HS-27A (cell line): ENCODE data around the gene MRPS23.
A peak's percentile ranks its signal among the peaks of the same experiment; 100 is the strongest.

Source experiments
- DNase-seq: peaks from one replicate; pipeline ENCODE4 v3.0.0-alpha.2; 2012; ENCODE audit warnings: low read depth, missing footprints

Gene MRPS23

DNA sequence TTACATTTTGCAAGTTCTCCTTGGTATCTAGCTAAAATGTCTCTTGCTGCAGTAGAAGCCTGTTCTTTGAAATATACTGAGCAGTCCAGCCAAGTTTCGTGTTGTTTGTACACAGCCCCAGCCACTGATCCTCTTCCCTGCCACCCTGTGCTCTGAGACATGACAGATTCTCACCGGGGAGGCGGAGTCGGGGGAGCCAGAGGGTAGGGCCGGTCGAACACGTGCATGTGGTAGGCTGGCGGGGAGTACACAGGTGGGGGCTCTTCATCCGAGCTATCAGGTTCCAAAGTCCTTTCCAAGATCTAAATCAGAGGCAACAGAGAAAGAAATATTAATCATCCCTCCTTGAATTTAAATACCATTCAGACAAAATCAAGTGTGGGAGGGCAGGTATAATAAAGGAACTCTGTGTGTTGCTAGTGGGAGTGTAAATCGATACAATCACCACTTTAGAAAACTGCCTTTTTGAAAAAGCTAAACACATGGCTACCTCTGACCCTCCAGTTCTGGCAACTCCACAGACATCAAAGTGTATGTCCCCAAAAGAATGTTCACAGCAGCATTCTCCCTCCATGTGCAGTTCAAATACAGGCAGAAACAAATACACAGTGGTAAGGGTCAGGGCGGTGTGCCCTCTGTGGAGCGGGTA, 29.7 kb upstream of the MRPS23 start:
- DNase-seq = no peak

DNA sequence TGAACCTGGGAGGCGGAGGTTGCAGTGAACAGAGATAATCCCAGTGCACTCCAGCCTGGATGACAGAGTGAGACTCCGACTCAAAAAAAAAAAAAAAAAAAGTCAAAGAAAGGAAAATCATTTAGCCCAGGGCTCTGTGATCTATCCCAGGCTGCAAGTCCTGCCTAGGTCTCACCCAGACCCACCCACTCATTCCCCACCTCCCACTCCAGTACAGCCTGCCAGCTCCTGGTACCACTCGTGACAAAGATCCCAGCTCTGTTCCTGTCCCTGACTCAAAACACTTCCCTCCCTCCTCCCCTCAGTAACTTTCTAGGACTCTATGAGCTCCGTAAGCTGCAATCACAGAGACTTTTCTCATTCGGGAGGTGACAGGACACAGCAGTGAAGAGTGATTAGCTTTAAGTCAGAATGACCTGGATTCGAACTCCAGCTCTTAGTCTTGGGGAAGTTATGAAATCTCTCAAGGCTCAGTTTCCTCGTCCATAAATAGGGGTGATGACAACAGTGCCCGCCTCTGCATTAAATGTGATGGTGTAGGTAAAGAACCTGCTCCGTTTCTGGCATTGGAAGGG, 28.0 kb upstream of the MRPS23 start:
- no peak for DNase-seq

GRCh38 chr17:57876866-57877237, 27.0 kb upstream of the MRPS23 start:
- DNase-seq = no peak

DNA sequence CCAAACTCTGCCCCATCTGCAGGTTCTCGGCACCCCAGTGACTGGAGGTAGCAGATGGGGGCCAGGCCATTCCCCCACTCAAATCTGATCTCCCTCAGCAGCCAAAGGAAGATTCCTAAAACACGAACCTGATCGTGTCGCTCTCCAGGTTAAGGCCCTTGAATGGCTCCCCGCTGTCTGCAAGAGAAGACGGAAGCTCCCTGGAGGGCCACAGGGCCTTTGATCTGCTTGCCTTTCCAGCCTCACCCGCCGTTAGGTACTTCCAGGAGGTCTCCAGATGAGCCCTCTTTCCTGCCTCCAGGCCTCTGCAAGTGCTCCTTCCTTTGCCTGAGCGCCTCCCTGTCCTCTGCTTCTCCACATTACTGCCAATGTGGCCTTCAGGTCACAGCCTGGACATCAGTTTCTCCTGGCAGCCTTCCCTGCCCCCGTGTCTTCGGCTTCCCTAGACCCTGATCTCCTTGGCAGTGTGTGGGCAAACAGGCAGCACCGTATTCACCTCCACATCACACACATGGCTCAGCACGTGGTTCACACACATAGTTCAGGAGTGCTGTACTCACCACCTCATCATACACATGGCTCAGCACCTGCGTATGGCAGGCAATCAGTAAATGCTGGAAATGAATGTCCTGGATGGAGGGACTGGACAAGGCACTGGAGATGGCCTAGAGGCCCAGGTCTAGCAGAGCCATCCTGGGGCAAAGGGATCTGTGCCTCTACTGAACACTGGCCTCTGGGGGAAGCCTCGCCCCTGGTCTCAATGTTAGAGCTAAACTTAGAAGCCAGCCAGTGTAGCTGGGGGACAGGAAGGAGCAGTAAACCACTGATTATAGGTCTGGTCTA, 26.4 kb upstream of the MRPS23 start:
- no peak for DNase-seq

DNA sequence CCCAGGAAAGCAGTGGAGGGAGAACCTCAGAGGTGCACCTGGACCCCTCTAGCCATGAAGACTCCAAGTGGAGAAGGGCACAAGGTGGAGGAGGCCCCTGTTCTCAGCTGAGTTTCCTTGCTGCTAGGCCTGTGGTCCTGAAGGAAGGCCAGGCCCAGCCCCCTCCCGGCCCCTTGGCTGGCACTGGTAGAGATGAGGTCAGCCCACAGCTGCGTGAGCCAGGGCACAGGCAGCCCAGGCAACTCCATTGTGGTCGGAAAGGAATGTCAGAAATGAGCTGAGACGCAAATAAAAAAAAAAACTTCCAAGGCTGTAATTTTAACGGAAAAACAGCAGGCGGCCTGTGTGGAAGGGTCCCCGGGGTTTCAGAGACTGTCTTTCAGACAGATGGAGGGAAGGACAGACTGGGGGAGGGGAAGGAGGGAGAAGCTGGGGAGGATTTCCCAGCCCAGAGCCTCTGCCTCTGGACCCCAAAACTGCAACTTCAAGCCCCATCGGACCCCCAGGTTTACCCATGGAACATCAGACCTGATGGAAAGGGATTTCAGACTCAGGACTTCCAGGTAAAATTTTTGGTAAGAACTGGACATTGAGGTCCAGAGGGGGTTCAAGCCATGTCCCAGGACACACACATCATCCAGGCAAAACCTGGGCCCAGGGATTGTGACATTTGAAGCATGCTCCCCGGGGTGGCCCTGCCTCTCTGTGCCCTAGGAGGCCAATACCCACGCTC, 25.6 kb upstream of the MRPS23 start:
- peak; percentile 95 for DNase-seq

GRCh38 chr17:57874434-57875289, 24.8 kb upstream of the MRPS23 start:
- peak; percentile 86 for DNase-seq

- DNase-seq = no peak
Observed at GRCh38 chr17:57874058-57874419, 24.2 kb upstream of the MRPS23 start.

DNA sequence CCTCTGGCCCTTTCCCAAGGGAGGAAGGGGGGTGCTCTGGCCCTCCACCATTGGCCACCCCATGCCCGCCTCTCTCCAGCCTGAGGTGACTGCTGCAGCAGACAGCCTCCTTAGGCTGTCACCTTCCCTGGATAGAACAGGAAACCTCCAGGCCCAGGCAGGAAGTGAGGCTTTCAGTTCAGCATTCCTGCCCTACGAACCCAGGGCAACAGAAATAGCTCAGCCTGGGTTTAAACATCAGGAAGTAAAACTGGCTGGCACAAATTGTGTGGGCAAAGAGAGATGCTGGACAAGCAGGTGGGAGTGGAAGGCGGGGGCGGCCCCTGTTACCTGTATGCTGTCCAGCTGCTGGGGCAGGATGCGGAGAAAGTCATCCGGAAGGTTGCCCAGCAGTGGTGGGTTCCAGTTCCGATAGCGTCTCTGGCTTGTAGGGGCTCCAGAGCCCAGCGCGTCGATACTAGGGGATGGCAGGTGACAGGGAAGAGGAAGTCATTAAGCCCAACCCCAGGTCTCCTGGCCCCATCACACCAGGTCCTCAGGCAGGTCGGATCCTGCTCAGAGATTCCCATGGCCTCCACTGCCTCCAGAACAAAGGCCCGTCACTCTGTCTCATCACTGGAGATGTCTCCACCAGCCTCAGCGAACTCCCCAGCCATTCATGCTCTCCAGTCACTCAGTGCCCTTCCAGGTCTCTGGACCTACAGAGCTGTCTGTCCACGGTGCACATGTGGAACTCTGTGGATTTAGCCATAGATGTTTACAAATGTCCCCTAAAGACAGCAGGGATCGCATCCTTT, 23.6 kb upstream of the MRPS23 start:
- no peak for DNase-seq

DNA sequence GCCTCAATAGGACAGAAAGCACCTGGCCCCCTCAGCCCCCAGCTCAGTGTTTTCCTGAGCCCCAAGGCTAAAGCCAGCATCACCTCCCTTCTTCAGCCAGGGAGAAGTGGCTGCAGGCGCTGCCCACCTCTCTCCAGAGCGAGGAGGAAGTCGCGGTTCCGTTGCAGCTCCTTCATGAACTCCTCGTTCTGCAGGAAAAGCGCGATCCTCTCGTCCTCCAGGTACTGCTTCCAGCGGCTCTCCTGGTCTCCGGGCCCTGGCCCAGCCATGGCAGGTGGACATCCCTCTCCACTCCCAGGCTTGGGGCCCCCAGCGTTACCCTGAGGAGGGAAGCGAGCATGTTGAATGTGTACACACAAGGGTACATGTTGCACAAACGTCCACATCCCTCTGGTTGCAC, 22.7 kb upstream of the MRPS23 start:
- no peak for DNase-seq

DNA sequence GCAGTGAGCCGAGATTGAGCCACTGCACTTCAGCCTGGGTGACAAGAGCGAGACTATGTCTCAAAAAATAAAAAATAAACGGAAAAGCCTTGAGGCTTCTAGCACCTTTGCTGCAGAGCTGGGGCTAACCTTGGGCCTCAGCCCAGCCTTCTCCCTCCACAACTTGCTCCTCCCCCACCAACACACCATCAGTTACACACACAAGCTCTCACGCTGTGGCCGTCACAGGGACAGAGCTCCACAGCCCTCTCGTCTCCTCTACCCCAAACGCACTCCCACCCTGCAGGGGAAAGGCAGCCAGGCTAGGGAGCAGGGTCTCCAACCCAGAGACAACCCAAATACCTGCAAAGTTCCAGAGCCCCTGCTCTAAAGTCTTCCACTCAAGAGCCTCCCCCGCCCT, 22.0 kb upstream of the MRPS23 start:
- DNase-seq = no peak

- DNase-seq = no peak
Observed at GRCh38 chr17:57871155-57871554, 21.3 kb upstream of the MRPS23 start.

- DNase-seq = no peak
Observed at GRCh38 chr17:57870283-57870635, 20.4 kb upstream of the MRPS23 start.

GRCh38 chr17:57869617-57870282, 19.9 kb upstream of the MRPS23 start:
- DNase-seq = no peak

DNA sequence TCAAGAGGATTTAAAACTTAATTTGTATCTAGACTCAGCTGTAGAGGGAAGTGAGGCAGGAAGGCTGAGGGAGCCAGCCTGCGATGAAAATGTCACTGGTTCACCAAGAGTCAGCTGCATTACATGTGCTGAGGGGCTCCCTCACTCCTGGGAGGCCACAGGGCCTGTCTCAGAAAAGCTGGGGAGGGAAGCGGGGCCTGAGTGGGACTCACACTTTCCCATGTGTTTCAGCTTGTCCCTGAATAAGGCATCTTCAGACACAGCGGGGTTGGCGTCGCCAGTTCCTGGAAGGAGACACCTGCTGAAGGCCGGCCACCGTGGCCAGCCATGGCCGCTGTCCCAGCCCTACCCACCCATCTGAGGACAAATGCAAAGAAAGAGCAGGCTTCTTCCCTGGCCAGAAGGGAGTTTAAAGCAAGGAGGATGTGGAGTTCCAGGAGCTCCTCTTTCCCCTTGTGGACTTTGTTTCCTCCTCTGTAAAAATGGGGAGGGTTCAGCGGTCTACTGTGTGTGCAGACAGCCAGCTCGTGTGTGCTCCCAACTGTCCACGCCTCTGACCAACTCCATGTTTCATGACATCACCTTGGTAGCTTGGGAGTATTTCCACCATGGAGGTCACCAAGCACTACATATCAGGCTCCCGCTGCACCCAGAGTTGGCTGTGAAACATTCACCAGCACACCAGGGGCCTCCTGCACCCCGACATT, 19.2 kb upstream of the MRPS23 start:
- DNase-seq = no peak

DNA sequence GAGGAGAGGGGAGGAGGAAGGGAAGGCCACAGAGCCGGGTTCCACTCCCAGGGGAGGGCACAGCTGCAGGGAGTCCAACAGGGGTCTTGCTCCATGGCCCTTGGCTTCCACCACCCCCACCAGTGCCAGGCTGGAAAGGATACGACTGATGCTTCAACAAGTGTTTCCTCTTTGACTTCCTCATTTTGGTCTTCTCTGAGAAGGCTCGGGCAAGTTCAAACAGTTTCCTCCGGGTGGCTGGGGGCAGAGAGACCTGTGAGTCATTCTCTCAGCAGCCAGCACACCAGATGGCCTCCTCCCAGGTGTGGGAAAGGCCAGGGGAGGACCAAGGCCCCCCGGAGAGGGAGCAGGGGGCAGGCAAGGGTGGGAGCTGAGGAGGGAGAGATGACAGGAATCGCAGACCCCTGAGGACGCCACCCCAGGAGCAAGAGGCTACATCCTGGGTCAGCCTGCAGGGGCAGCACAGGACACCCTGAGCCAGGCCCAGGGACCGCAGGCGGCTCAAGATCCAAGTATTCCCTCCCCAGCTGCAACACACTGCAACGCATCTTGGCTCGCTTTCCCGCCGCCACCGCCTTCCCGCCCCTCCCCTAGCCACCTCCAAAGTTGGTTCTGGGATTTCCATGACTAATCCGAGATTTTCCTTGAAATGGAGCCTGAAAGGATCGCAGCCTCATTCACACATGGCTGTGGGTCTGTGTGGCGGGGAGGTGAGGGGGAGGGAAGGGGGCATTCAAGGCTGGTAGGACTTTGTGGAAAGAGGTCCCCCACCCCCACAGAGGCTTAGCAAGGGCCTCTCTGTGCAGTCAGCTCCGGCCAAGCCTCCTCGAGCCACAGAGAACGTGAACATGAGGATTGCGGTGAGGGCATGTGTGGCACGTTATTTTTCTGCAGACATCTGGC, 18.4 kb upstream of the MRPS23 start:
- DNase-seq = no peak

DNA sequence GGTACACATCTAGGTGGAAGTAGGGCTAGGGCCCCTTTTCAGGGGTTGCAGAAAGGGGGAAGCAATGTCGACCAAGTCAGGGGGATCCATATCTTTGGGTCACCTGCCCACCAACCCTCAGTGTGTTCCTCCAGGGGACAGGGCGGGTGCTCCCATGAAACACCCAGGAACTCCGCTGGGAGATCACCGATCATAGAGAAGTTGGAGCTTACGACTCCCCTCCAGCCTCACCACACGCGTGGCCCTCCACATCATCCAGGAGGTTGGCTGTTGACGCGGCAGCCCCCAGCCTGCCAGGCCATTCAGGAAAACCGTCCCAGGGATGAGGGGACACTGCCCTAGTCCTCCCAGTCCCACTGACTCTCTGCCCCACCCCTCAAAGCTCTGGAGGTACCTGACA, 17.3 kb upstream of the MRPS23 start:
- no peak for DNase-seq

DNA sequence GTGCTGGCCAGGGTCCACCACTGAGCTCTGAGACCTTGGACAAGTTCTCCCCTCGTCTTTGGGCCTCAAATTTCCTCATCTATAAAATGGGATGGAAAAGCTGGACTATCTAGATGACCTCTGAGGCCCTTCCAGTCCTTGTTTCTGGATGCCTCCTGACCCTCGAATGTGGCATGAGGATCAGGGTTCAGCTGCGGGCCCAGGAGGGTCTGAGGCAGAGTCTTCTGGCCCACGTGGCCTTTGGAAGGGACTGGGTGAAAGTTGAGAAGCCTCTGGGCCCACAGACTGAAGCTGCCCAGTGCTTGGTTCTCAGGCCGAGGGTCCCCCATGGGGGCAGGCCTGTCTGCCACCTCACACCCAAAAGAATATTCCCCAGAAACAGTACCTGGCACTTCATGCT, 16.9 kb upstream of the MRPS23 start:
- no peak for DNase-seq

GRCh38 chr17:57866319-57866718, 16.5 kb upstream of the MRPS23 start:
- DNase-seq = no peak

DNA sequence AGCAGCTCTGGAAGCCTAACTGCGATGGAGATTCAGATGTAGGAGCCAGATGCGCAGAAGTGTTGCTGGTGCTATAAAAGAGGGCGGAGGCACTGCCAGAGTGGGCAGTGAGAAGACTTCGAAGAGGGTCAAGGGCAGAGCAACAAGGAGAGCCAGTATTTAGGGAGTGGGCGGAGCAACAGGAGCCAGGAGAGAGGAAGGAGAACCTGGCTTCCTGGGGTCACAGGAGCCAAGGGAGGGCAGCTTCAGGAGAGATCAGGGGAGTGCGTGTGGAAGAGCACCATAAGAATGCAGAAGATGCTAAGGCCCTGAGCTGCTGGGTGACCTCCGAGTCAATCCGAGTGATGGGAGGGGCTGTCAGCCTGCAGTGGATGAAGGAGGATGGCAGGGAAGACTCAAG, 14.4 kb upstream of the MRPS23 start:
- DNase-seq = no peak
